ENCODE data around the gene FAAP20. TPM values are rescaled to one million over a fixed set of nuclear protein-coding genes. Genes with fewer than 3 reads are reported as not detected.

The FAAP20 gene
- total and polyA plus RNA-seq, 4 donors, result 49.0 to 124 (median 60.5) TPM

DNA sequence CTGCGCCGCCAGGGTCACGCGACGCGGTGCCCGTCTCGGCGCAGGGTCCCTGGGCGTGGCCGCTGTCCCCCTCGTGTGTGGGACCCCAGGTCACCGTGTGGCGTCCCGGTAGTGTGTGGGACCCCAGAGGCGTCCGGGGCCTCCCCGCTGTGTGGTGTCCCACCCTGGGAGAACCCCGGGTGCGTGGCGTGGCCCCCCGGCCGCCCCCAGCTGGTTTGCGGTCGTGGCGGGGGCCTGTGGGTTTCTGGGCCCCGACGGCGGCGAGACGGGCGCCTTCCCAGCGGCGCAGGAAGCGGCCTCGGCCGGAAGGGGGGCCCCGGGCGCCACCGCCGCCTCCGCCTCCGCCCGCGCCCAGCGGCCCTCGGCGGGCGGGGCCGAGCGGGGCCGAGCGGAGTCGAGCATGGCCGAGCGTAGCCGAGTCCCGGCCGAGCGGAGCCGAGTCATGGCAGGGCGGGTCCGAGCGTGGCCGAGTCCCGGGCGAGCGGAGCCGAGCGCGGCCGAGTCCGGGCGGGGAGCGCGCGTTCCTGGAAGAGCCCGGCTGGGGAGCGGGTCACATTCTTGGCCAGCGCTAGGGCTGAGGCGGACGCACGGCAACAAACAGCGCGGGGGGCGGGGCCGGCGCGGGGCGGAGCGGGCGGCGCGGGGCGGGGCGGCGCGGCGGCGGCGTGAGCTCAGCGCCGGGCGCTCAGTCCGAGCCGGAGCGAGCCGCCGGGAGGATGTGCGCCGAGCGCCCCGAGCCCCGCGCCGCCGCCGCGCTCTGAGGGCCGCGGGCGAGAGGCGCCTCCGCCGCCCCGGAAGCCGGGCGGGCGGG lies 33.0 kb upstream of the FAAP20 start:
- Histone ChIP-seq H3K9me3 (ENCODE audit: control insufficient read depth, low read length) (no peaks in the 10 kb centered on the region), H3K4me3 (ENCODE audit: low read length in 2 of 2) (peak overlapping the region; percentile 93), H3K4me1 (ENCODE audit: control insufficient read depth in 1 of 2, insufficient read depth in 2 of 2, low read length in 2 of 2) (no peaks in the 10 kb centered on the region), H3K27ac (ENCODE audit: low read depth in 1 of 2, low read length in 2 of 2) (peak overlapping the region; percentile 91 to 99), H3K27me3 (ENCODE audit: control insufficient read depth in 1 of 2, insufficient read depth in 2 of 2, low read length in 1 of 2) (no peaks in the 10 kb centered on the region), H3K36me3 (ENCODE audit: control insufficient read depth in 1 of 2, insufficient read depth in 2 of 2, low read length in 1 of 2) (no peaks in the 10 kb centered on the region)
- ATAC-seq (ENCODE audit: low FRiP score), result peak; percentile 95
- intact Hi-C loops (cut with DNase I), result loop anchor here (1.0 to 2.0 kb wide), 3 partner anchors 12 to 23 kb away; no protein-coding TSS in a partner anchor
- peak; percentile 98 to 99 for DNase-seq
- 0% methylated on average over 29 to 129 of the region's 129 CpGs for WGBS, 2 donors

DNA sequence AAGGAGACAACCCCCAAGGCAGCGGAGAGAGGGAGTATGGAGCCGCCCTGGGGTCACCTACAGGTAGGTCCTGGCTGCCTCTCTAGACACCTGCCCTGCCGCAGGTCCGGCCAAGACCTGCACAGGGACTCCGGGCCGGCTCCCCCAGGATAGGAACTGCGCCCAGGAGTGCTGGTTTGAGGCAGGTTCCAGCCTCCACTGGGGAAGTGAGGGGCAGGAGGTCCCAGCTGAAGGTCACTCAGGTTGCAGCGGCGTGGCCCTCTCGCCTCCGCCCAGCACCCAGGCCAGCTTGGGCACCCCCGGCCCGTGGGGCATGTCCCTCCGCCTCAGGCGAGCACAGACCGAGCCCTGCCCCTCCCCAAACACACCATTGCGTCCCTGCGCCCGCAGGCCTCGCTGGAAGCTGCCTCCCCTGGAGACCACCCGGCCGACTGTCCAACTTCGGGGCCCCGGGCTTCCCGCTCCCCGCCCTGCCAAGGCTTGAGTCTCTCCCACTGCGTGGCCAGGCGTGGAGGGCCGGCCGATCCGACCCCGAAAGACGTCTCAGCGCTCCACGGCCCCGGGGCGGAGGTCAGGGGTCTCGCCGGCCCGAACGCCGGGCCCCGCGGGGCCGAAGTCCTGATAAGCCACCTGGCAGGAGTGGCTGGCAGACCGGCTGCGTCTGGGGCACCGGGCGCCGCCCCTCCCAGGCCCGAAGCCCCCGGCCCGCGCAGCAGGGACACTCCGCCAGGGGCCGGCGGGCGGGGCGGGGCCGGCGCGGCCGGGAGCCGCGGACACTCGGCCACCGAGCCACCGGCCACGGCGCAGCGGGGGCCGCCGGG lies 32.2 kb upstream of the FAAP20 start:
- peak; percentile 62 to 85 for DNase-seq
- ATAC-seq (ENCODE audit: low FRiP score), result no peak
- no peaks in the 10 kb centered on the region for H3K36me3 ChIP-seq (ENCODE audit: control insufficient read depth in 1 of 2, insufficient read depth in 2 of 2, low read length in 1 of 2)
- H3K4me3 ChIP-seq (ENCODE audit: low read length in 2 of 2), result peak overlapping the region; percentile 55 to 91
- 16 to 27% methylated on average over 49 to 73 of the region's 73 CpGs for WGBS, 2 donors
- no peaks in the 10 kb centered on the region for H3K27me3 ChIP-seq (ENCODE audit: control insufficient read depth in 1 of 2, insufficient read depth in 2 of 2, low read length in 1 of 2)
- no peaks in the 10 kb centered on the region for H3K4me1 ChIP-seq (ENCODE audit: control insufficient read depth in 1 of 2, insufficient read depth in 2 of 2, low read length in 2 of 2)
- H3K27ac ChIP-seq (ENCODE audit: low read depth in 1 of 2, low read length in 2 of 2), result peak overlapping the region; percentile 91 to 99
- no peaks in the 10 kb centered on the region for H3K9me3 ChIP-seq (ENCODE audit: control insufficient read depth, low read length)
- intact Hi-C loops (cut with DNase I), result loop anchor here (1.0 to 2.0 kb wide), 2 partner anchors 11 to 14 kb away; no protein-coding TSS in a partner anchor

DNA sequence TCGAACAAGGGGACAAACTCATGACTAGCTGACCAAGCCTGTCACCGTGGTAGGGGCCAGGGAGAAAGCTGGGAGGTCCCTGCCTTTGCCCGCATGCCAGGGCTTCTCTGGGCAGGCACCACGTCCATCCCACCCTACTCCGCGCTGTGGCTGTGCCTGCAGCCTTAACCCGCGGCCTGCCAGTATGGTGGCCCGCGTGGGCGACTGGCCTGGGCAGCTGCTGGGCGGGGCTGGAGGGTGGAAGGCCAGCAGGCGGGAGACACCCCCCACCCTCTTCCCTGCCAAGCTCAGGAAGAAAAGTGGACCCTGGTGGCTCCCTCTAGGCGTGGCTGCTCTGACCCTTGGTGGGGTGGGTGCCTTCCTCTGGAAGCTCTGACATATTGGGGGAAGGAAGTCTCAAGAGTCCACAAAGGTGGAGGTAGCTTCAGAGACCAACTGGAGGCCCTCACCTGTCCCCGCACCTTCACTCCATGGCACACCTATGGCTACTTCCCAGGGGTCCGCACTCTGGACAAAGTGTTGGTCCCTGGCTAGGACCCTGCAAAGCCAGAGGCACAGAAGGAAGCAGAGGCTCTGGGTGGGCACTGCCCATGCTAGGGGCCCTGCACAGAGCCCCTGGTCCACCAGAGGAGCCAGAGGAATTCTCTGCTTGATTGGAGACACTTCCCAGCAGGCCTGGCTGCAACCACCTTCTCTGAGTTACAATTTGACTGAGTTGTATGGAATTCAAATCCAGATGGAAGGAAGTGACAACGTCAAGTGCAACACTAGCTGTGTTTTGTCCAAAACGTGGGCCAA lies 30.3 kb upstream of the FAAP20 start:
- H3K4me1 ChIP-seq (ENCODE audit: control insufficient read depth in 1 of 2, insufficient read depth in 2 of 2, low read length in 2 of 2), result no peaks in the 10 kb centered on the region
- no peak overlapping the region for H3K27ac ChIP-seq (ENCODE audit: low read depth in 1 of 2, low read length in 2 of 2)
- intact Hi-C loops (cut with DNase I), result no loop called here
- WGBS, 2 donors, result 80 to 81% methylated on average over 18 of the region's 18 CpGs
- H3K36me3 ChIP-seq (ENCODE audit: control insufficient read depth in 1 of 2, insufficient read depth in 2 of 2, low read length in 1 of 2), result no peaks in the 10 kb centered on the region
- no peaks in the 10 kb centered on the region for H3K9me3 ChIP-seq (ENCODE audit: control insufficient read depth, low read length)
- no peaks in the 10 kb centered on the region for H3K27me3 ChIP-seq (ENCODE audit: control insufficient read depth in 1 of 2, insufficient read depth in 2 of 2, low read length in 1 of 2)
- DNase-seq, result no peak
- no peak for ATAC-seq (ENCODE audit: low FRiP score)
- no peak overlapping the region for H3K4me3 ChIP-seq (ENCODE audit: low read length in 2 of 2)

DNA sequence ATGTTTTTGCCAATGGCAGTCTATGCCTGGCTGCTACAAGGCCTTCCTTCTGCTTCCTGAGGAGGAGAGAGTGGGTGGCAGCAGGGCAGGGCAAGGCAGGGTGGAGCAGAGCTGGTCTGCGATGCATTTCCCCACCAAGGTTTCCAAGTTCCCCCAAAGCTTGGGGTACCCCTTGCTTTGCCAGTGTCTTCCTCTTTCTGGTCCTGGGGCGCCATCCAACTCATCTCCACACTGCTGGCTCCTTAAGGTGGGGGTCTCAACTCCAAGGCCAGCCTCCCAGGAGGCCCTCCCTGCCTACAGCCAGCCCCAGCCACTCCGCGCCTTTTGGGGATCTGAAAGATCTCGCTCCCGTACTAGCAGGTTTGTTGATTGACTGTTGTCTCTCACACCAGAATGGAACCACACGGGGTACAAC lies 29.6 kb upstream of the FAAP20 start:
- WGBS, 2 donors, result 87 to 88% methylated on average over 7 of the region's 7 CpGs
- H3K36me3 ChIP-seq (ENCODE audit: control insufficient read depth in 1 of 2, insufficient read depth in 2 of 2, low read length in 1 of 2), result no peaks in the 10 kb centered on the region
- intact Hi-C loops (cut with DNase I), result no loop called here
- no peak for ATAC-seq (ENCODE audit: low FRiP score)
- no peak for DNase-seq
- H3K27me3 ChIP-seq (ENCODE audit: control insufficient read depth in 1 of 2, insufficient read depth in 2 of 2, low read length in 1 of 2), result no peaks in the 10 kb centered on the region
- H3K4me3 ChIP-seq (ENCODE audit: low read length in 2 of 2), result no peak overlapping the region
- no peaks in the 10 kb centered on the region for H3K4me1 ChIP-seq (ENCODE audit: control insufficient read depth in 1 of 2, insufficient read depth in 2 of 2, low read length in 2 of 2)
- H3K27ac ChIP-seq (ENCODE audit: low read depth in 1 of 2, low read length in 2 of 2), result no peak overlapping the region
- no peaks in the 10 kb centered on the region for H3K9me3 ChIP-seq (ENCODE audit: control insufficient read depth, low read length)

DNA sequence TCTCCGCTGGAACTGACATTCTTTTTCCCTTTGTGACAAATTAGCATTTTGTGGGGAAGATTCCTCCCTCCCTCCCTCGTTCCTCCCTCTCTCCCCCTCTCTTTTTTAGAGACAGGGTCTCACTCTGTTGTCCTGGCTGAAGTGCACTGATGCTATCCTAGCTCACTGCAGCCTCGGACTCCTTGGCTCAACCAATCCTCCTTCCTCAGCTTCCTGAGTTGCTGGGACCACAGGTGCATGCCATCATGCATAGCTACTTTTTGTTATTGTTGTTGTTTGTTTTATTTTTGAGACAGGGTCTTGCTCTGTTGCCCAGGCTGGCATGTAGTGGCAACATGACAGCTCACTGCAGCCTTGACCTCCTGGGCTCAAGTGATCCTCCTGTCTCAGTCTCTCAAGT lies 26.7 kb upstream of the FAAP20 start:
- no peaks in the 10 kb centered on the region for H3K36me3 ChIP-seq (ENCODE audit: control insufficient read depth in 1 of 2, insufficient read depth in 2 of 2, low read length in 1 of 2)
- DNase-seq, result no peak
- intact Hi-C loops (cut with DNase I), result no loop called here
- no peaks in the 10 kb centered on the region for H3K9me3 ChIP-seq (ENCODE audit: control insufficient read depth, low read length)
- ATAC-seq (ENCODE audit: low FRiP score), result no peak
- H3K27me3 ChIP-seq (ENCODE audit: control insufficient read depth in 1 of 2, insufficient read depth in 2 of 2, low read length in 1 of 2), result no peaks in the 10 kb centered on the region
- no peak overlapping the region for H3K4me3 ChIP-seq (ENCODE audit: low read length in 2 of 2)
- H3K27ac ChIP-seq (ENCODE audit: low read depth in 1 of 2, low read length in 2 of 2), result no peak overlapping the region
- H3K4me1 ChIP-seq (ENCODE audit: control insufficient read depth in 1 of 2, insufficient read depth in 2 of 2, low read length in 2 of 2), result no peaks in the 10 kb centered on the region
- WGBS, 2 donors, result 83 to 87% methylated on average over 3 of the region's 3 CpGs

DNA sequence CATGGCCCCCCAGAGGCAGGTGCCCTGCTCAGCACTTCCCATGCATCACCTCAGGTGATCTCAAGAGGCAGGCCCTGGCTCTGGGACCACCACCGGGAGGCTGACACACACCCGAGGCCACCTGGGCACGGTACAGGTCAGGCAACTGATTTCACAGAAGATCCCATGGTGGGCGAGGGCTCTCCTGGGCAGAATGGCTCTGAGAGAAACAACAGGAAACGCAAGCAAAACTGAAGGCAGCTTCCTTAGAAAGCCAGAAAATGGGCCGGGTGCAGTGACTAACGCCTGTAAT lies 22.1 kb upstream of the FAAP20 start:
- intact Hi-C loops (cut with DNase I), result no loop called here
- no peaks in the 10 kb centered on the region for H3K36me3 ChIP-seq (ENCODE audit: control insufficient read depth in 1 of 2, insufficient read depth in 2 of 2, low read length in 1 of 2)
- H3K4me1 ChIP-seq (ENCODE audit: control insufficient read depth in 1 of 2, insufficient read depth in 2 of 2, low read length in 2 of 2), result peaks cover 0 to 2% of the 10 kb centered on the region in 2 donors
- no peak overlapping the region for H3K4me3 ChIP-seq (ENCODE audit: low read length in 2 of 2)
- WGBS, 2 donors, result 85 to 88% methylated on average over 7 of the region's 7 CpGs
- no peaks in the 10 kb centered on the region for H3K27me3 ChIP-seq (ENCODE audit: control insufficient read depth in 1 of 2, insufficient read depth in 2 of 2, low read length in 1 of 2)
- ATAC-seq (ENCODE audit: low FRiP score) (no peak), DNase-seq (no peak)
- H3K9me3 ChIP-seq (ENCODE audit: control insufficient read depth, low read length), result no peaks in the 10 kb centered on the region
- no peak overlapping the region for H3K27ac ChIP-seq (ENCODE audit: low read depth in 1 of 2, low read length in 2 of 2)

DNA sequence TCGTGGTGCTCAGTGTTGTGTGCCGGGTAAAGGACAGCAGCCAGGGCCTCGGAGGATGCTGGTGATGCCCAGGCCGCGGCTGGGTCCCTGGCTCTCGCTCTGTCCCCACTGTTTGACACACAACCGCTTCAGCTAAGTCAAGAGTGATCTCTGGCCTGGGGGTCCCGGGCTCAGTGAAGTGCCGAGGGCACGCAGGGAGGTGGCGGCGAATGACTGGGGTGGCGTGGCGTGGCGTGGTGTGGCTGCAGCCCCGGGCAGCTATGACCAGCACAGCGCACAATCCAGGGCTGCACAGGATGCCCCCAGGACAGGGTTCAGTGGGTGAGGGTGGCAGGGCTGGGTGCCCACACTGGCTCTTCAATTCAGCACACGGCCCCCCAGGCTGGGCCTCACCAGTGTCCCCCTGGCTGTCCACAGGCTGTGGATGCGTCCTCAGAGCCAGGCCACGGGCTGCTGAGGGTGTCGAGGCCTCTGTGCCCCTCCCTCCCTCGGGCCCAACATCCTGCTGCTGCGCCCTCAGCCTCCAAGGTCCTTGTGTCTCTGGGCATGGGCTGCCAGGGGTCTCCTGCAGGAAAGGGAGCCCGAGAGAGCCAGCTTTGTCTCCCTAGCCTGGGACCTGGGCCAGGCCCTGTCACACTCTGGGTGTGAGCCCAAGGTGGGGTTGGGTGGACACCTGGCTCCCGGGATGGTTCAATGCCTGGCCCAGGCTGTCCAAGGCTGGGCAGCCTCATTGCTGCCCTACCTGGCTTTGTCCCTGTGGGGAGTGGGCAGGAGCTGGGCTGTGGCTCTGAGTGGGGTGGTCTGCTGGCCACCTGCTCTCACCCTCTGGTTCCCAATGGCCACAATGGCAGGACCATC lies 21.6 kb upstream of the FAAP20 start:
- intact Hi-C loops (cut with DNase I), result loop anchor here in 1 of 2 donors (1.0 kb wide), 1 partner anchor 11 kb away; no protein-coding TSS in a partner anchor

DNA sequence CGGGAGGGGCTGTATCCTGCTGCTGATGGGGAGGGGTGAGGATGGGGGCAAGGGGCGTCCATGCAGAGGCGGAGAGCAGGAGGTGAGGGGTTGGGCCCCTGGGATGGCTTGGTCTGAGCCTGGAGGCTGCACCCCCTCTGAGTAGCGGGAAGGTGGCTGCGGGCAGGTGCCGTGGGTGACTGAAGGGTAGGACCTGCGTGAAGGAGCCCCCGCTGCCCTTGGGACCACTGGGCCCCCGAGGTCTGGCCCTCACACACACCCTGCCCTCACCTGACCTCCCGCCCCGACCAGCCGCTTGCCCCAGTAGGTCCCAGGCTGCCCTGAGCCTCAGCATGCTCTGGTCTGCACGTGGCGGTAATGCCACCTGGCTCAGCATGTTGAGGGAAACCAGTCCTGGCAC lies 20.8 kb upstream of the FAAP20 start:
- 94% methylated on average over 14 of the region's 14 CpGs for WGBS, 2 donors
- H3K4me3 ChIP-seq (ENCODE audit: low read length in 2 of 2), result no peak overlapping the region
- no peaks in the 10 kb centered on the region for H3K9me3 ChIP-seq (ENCODE audit: control insufficient read depth, low read length)
- intact Hi-C loops (cut with DNase I), result loop anchor here in 1 of 2 donors (1.0 kb wide), 1 partner anchor 12 kb away; no protein-coding TSS in a partner anchor
- DNase-seq (no peak), ATAC-seq (ENCODE audit: low FRiP score) (no peak)
- H3K27ac ChIP-seq (ENCODE audit: low read depth in 1 of 2, low read length in 2 of 2), result no peak overlapping the region
- no peaks in the 10 kb centered on the region for H3K27me3 ChIP-seq (ENCODE audit: control insufficient read depth in 1 of 2, insufficient read depth in 2 of 2, low read length in 1 of 2)
- no peaks in the 10 kb centered on the region for H3K36me3 ChIP-seq (ENCODE audit: control insufficient read depth in 1 of 2, insufficient read depth in 2 of 2, low read length in 1 of 2)
- peaks cover 0 to 2% of the 10 kb centered on the region in 2 donors for H3K4me1 ChIP-seq (ENCODE audit: control insufficient read depth in 1 of 2, insufficient read depth in 2 of 2, low read length in 2 of 2)

More for the DNA sequence above, 21.6 kb upstream of the FAAP20 start:
- no peak for DNase-seq
- Histone ChIP-seq H3K36me3 (ENCODE audit: control insufficient read depth in 1 of 2, insufficient read depth in 2 of 2, low read length in 1 of 2) (no peaks in the 10 kb centered on the region), H3K27ac (ENCODE audit: low read depth in 1 of 2, low read length in 2 of 2) (no peak overlapping the region), H3K27me3 (ENCODE audit: control insufficient read depth in 1 of 2, insufficient read depth in 2 of 2, low read length in 1 of 2) (no peaks in the 10 kb centered on the region), H3K9me3 (ENCODE audit: control insufficient read depth, low read length) (no peaks in the 10 kb centered on the region), H3K4me3 (ENCODE audit: low read length in 2 of 2) (no peak overlapping the region), H3K4me1 (ENCODE audit: control insufficient read depth in 1 of 2, insufficient read depth in 2 of 2, low read length in 2 of 2) (peaks cover 0 to 2% of the 10 kb centered on the region in 2 donors)
- no peak for ATAC-seq (ENCODE audit: low FRiP score)
- 91 to 92% methylated on average over 25 of the region's 25 CpGs for WGBS, 2 donors
